Upper lobe of left lung (tissue), 4 donors: ENCODE results near the gene KDM1A.

ENCODE experiments used
- CTCF ChIP-seq, 6 experiments: fragments of 450-650 bp in 4 of 6; fragments of 200-600 bp in 2 of 6; sonication (generic) in 2 of 6; IDR thresholded peaks; one replicate each; pipeline ENCODE4 v1.5.1; 2016 to 2019; ENCODE audit warnings: antibody characterized with exemption in 6 of 6
- EP300 ChIP-seq, 4 donors: sonication (generic); formaldehyde crosslinking; IDR thresholded peaks; one replicate each; pipeline ENCODE4 v1.5.1; 2017; ENCODE audit warnings: antibody characterized with exemption in 4 of 4, control low read depth in 2 of 4
- POLR2A ChIP-seq, 4 donors: fragments of 450-650 bp; IDR thresholded peaks; one replicate each; pipeline ENCODE4 v1.5.1; 2016 to 2017; ENCODE audit warnings: antibody characterized with exemption in 4 of 4, mild to moderate bottlenecking in 2 of 4
- POLR2AphosphoS5 ChIP-seq, 2 donors: sonication (generic); formaldehyde crosslinking; IDR thresholded peaks; one replicate each; pipeline ENCODE4 v1.5.1; 2017; ENCODE audit warnings: antibody characterized with exemption in 2 of 2

GRCh38 chr1:23029337-23029736, 10.1 kb downstream of the KDM1A start:
- TF ChIP-seq CTCF (IDR thresholded peaks at IDR 0.05) (no peak), POLR2A (IDR thresholded peaks at IDR 0.05) (no peak), POLR2AphosphoS5 (IDR thresholded peaks at IDR 0.05) (no peak), EP300 (IDR thresholded peaks at IDR 0.05) (no peak)
